Measurements from ENCODE around the gene CDH20.

The CDH20 gene

DNA sequence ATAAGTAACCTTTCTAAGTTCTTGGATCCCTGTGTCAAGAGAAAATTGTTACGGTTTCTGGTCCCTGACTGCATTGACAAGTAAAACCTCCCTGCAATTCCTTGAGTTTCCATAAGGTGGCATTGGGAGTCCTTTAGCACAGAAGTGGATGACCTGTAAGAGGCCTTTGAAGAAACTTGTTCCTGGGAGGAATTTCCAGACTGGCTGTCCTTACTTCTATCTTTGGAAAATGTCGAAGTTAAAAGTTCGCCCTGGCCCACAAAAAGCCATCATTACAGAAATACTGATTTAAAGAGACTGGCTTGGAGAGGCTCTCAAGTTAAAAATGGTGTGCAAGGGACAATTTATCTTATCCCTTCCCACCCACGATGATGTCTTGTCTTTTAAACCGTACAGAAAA is 218.4 kb downstream of the CDH20 start:
- no peak overlapping the region for H3K4me3 ChIP-seq (ENCODE audit: control insufficient read depth, low read depth, low read length)

GRCh38 chr18:61553045-61553659 is 219.9 kb downstream of the CDH20 start:
- no peak overlapping the region for H3K4me3 ChIP-seq (ENCODE audit: control insufficient read depth, low read depth, low read length)
- no peak for TF ChIP-seq CTCF (conservative IDR thresholded peaks at IDR 0.05; ENCODE audit: control insufficient read depth, insufficient read depth, low read depth, low read length)
- no peak for DNase-seq (ENCODE audit: low read depth)

More for the DNA sequence above, 218.4 kb downstream of the CDH20 start:
- TF ChIP-seq CTCF (conservative IDR thresholded peaks at IDR 0.05; ENCODE audit: control insufficient read depth, insufficient read depth, low read depth, low read length), result peak; percentile 96
- DNase-seq (ENCODE audit: low read depth), result peak; percentile 85

- DNase-seq (ENCODE audit: low read depth), result no peak
- no peak overlapping the region for H3K4me3 ChIP-seq (ENCODE audit: control insufficient read depth, low read depth, low read length)
- TF ChIP-seq CTCF (conservative IDR thresholded peaks at IDR 0.05; ENCODE audit: control insufficient read depth, insufficient read depth, low read depth, low read length), result no peak
Observed at GRCh38 chr18:61554117-61554776, 221.0 kb downstream of the CDH20 start.

GRCh38 chr18:61554946-61555361 is 221.7 kb downstream of the CDH20 start:
- H3K4me3 ChIP-seq (ENCODE audit: control insufficient read depth, low read depth, low read length), result no peak overlapping the region
- TF ChIP-seq CTCF (conservative IDR thresholded peaks at IDR 0.05; ENCODE audit: control insufficient read depth, insufficient read depth, low read depth, low read length), result no peak
- DNase-seq (ENCODE audit: low read depth), result no peak

DNA sequence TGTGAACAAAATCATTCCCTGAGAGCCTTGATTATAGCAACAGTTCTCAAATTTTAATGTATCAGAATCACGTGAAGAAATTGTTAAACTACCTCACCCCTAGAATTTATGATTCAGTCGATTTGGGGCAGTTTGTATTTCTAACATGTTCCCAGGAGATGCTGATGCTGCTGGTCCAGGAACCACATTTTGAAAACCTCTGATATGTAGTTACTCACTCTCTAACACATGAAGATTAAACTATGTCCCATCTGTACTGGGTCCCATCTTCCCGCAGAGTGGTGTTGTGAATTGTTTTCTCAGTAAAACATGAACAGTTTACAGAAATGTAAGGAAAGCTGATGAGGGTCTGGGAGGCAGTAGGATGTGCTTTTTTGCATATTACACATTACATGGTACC is 223.1 kb downstream of the CDH20 start:
- DNase-seq (ENCODE audit: low read depth), result no peak
- no peak overlapping the region for H3K4me3 ChIP-seq (ENCODE audit: control insufficient read depth, low read depth, low read length)
- TF ChIP-seq CTCF (conservative IDR thresholded peaks at IDR 0.05; ENCODE audit: control insufficient read depth, insufficient read depth, low read depth, low read length), result no peak

GRCh38 chr18:61556862-61557261 is 223.6 kb downstream of the CDH20 start:
- no peak overlapping the region for H3K4me3 ChIP-seq (ENCODE audit: control insufficient read depth, low read depth, low read length)
- DNase-seq (ENCODE audit: low read depth), result no peak
- TF ChIP-seq CTCF (conservative IDR thresholded peaks at IDR 0.05; ENCODE audit: control insufficient read depth, insufficient read depth, low read depth, low read length), result no peak

Data from fibroblast of mammary gland (primary cell).